Gastrocnemius medialis (tissue), 4 donors: ENCODE results near the gene SPINDOC.
"Not testable (repeated sequence)": the region's sequence is repeated elsewhere in the genome, so short reads cannot be mapped to it uniquely, and the experiment has no call there.

Source experiments
- CTCF ChIP-seq, 5 experiments: fragments of 450-650 bp in 3 of 5; fragments of 200-600 bp in 2 of 5; sonication (generic) in 2 of 5; IDR thresholded peaks in 4 of 5; conservative IDR thresholded peaks in 1 of 5; 1 replicate in 4 of 5; 2 replicates in 1 of 5; pipeline ENCODE4 v1.5.1; 2016 to 2019; ENCODE audit warnings: antibody characterized with exemption in 5 of 5, mild to moderate bottlenecking in 3 of 5, moderate library complexity in 3 of 5
- POLR2A ChIP-seq, 2 donors: fragments of 450-650 bp; IDR thresholded peaks; one replicate each; pipeline ENCODE4 v1.6.1; 2017; ENCODE audit warnings: antibody characterized with exemption in 2 of 2, mild to moderate bottlenecking in 2 of 2, moderate library complexity in 2 of 2

- TF ChIP-seq CTCF (IDR thresholded peaks at IDR 0.05 in 4 of 5, conservative IDR thresholded peaks at IDR 0.05 in 1 of 5); POLR2A (IDR thresholded peaks at IDR 0.05): not testable (repeated sequence)
Observed at GRCh38 chr11:63863620-63864019, 50.4 kb downstream of the SPINDOC start.
